Stimulated activated CD4-positive, alpha-beta T cell treated with anti-CD3 and anti-CD28 coated beads, Interleukin-1b, Interleukin-23, amount 100 ng/mL, for 24 hours (primary cell): Measurements from ENCODE around the gene RNU5D-1.

Experiments used
- DNase-seq, 4 experiments: peaks; one replicate each; pipeline ENCODE4 v3.0.0-alpha.2; 2020; ENCODE audit warnings: low read depth in 4 of 4, low spot score in 1 of 4

The RNU5D-1 gene

DNA sequence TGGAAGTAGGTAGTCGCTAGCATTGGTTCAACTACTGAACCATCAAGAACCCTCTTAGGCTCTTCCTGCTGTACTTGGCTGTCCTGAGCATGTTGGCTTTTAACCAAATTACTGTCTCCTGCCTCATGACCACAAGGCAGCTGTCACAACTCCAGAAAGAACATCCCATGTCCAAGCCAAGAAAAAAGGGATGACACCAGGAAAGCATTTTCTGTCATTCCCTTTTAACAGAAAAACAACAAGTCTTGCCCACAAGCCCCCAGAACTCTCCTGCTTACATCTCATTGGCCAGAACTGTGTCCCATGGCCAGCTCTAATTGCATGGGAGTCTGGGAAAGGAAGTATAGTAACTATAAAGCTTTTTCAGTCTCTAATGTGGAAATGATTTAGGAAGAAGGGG lies 2.4 kb upstream of the RNU5D-1 start:
- DNase-seq = no peak

DNA sequence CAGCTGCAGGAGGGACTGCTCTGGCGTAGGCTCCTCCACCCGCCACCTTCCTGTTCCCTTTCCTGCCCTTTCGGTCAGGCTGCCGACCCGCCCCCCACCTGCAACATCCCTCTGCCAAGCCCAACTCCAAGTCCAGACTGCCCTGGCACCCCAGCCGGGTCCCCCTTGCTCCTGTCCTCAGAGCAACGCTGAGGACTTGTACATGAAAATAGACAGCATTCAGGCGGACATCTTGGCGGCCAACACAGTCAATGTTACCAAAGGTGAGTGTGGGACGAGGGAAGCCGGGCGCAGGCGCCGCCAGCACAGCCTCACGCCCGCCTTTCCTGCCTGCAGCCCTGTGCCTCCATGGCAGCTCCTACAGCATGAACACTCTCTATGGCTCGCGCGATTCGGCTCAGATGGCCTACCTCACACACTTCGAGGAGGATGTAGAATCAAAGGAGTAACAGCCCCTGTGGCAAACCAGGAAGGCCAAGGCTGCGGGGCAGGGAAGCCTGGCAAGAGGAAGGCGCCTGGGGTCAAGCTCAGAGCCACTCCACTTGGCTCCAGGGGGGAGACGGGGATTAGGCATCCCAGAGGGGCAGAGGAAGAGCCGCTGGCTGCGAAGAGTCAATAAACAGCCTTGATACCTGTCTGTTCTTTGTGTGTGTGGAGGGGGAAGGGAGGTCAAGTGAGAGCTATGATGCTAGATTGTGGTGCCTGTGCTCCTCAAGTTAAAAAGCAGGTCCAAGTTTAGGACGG lies 5.8 kb downstream of the RNU5D-1 start:
- DNase-seq = no peak

DNA sequence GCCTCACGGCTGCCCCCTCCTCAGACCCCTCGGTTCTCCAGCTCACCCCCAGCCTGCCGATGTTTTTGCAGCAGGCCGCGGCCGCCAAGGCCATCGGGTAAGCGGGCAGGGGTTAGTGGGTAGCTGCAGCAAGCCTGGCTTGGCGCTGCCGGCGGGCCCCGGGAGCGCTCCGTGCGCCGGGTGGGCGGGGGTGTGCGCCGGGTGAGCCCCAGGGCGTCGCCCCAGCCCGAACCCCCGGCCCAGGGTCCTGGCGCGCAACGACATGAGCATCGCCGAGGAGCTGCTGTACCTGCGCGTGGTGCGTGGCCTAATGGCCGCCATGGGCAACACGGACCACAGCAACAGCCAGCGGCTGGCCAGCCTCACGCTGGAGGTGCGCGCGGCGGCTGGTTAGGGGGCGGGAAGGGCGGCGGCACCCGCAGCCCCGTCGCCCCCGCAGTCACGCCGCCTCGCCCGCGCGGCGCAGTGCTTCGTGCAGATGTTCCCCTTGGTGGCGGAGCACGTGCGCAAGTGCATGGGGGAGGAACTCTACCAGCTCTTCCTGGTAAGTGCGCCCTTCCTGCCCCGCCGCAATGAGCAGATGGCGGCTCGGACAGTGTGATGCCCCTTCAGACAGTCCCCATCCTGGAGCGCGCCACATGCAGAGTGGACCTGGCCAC lies 6.5 kb downstream of the RNU5D-1 start:
- DNase-seq = no peak

DNA sequence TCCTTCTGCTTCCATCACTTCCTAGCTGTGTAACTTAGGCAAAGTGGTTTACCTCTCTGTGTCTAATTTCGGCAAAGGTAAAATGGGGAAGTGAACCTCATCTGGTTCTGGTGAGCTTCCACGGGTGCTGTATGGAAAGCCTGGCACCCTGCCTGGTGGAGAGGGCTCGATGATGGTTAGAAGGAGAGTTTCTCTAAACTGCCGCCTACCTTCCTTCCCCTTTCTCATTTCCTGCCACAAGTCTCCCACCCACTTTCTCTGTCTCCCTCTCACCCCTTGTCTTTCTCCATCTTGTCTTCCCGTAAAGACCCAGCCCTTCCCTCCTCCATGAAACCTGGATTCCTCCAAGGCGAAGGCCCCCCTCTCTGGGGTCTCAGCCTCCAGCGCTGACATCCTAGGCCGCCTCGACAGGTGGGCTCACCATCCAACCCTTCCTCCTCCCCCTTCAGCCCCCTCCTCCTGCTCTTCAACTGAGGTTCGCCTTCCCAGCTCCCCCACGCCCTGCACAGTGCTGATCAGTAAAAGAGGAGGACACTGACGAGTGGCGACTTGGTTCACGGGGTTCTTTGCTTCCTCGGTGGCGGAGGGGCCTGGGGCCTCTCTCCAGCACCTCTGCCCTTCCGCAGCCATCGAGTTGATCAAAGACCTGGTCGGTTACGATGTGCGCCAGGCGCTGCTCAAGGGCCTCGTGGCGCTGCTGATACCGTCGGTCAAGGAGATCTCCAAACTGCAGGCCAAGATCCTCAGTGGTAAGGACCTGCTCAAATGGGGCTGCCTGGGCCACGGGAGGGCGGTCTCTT lies 7.3 kb downstream of the RNU5D-1 start:
- DNase-seq = peak in 1 of 4 experiments; percentile 45

DNA sequence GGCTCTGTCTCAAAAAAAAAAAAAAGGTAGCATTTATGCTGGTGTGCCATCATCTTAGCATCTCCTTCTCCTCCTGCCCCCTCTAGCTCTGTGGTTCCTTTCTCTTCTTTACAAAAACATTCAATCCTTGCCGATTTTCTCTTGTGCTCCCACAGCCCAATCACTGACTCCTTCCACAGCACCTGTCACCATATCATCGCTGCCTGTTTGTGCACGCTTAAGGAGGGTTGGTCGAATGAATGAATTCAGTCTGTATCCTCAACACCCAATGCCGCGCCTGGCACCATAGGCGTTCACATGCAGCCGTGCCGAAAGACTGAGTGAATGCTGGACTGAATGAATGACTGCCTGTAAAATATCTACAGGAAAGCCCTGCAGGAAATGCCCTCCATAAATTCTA lies 7.9 kb downstream of the RNU5D-1 start:
- DNase-seq = no peak

DNA sequence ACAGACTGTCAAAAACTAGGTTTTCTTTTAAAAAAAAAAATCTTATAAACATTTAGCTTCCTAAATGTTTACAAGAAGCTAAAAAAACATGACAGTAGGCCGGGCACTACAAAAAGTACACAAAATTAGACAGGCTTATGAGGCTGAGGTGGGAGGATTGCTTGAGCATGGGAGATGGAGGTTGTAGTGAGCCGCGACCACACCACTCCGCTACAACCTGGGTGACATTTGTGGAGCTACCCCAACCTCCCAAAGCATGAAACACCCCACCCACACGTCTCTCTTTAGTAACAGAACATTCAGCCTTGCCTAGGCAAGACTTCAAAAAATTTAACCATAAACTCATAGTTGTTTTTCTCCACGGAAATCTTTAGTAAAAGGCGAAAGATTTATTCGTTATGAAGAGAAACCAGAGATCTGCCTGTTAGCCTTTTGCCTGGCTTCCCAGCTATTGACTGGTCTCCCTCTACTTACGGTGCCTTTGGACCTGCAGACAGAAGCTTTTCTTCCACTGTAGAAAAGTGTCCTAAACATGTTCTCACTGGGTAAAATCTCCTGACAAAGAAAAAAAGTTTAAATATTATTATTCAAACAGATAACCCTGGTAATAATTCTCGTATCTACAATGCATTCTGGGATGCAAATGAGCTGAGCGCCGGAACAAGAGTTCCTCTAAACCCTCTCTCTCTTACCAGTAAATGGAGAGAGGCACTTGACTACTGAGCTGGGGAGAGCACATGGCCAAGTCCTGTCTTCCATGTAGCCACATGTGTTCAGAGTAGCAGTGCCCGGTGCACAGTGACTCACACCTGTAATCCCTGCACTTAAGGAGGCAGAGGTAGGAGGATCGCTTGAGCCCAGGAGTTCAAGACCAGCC lies 9.2 kb downstream of the RNU5D-1 start:
- DNase-seq = peak; percentile 60 to 76 (median 70)

DNA sequence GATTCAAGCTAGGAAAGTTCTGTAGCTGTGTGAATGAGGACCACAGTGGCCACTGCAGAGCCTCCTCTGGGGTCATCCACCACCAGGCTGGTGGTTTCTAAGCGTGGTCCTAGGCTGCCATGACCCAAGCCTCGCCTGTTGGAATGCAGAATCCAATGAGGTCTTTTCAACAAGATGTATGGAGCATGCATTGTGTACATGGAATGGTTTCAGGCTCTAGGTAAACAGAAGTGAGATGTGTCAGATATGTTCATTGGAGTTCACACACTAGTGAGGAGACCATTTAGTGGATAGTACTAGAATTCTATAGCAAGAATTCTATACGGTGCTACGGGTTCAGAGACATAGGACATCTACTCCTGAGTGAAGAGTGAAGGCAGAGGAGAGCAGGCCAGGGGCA lies 10.7 kb downstream of the RNU5D-1 start:
- DNase-seq = no peak

DNA sequence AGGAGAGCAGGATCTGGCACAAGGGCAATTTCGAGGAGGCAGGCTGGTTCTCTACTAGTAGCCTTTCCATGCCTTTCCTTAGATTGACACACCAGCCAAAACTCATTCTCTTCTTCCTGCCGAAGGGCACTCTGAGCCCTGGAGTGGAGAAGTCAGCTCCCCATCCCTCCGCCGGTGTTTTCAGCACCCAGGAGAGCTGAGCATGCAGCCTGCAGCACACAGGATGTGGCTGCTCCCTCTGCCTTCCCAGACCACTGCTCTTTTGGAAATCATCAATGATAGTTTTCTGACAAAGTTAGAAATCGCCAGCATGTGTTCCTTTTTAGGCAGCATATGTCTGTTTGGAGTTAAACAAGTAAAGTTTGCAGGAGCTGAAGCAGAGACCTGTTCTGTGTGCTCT lies 11.7 kb downstream of the RNU5D-1 start:
- DNase-seq = no peak

DNA sequence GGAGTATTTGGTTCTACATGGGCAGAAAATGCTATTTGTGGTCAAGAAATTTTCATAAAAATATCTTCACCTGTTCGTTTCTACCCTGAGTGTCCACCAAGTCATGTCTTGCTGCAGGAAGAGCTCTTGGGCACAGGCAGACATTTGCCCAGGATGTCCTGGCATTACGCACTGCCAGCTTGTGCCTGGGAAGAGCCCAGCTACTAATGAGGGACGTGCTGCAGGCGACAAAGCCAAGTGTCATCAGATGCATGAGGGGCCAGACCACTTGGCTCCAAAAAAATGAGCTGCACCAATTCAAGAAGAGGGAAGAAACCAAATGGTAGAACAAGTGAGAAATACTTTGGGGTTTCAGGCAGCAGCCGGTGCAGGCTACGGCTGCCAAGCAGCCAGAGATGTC lies 12.9 kb downstream of the RNU5D-1 start:
- DNase-seq = no peak

DNA sequence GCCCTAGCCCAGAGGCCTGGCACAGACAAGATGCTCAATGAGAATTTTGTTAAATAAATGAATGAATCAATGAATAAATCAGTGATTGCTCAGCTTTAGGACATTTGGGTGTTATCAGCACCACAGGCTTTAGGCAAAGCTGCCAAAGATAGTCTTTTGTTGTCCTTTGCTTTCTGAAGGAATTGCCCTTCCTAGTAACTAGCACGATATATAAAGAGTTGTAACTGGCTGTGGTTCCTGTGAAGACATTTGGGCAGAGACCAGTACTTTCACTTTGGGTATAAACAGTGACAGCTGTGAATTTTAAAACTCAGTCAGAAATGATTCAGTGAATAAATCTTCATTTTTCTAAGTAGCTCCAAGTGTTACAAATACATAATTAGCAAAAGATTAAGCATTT lies 13.3 kb downstream of the RNU5D-1 start:
- no peak for DNase-seq

DNA sequence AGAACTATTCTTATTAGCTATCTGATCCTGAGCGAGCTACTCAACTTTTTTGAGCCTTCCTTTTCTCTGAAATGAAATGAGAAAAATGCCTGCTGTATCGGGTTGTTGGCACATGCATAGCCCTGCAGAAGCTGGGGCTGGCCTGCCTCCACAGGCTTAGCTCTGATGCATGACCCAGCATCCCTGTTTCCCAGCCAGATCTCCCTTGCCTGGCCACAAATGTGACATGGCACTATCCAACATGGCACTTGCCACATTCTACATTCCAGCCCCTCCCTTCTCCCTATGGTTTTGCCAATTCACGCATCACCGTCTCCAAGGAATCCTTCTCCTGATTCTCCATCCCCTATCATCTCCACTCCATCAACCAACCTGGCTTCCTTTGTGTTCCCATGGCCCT lies 13.8 kb downstream of the RNU5D-1 start:
- DNase-seq = no peak

DNA sequence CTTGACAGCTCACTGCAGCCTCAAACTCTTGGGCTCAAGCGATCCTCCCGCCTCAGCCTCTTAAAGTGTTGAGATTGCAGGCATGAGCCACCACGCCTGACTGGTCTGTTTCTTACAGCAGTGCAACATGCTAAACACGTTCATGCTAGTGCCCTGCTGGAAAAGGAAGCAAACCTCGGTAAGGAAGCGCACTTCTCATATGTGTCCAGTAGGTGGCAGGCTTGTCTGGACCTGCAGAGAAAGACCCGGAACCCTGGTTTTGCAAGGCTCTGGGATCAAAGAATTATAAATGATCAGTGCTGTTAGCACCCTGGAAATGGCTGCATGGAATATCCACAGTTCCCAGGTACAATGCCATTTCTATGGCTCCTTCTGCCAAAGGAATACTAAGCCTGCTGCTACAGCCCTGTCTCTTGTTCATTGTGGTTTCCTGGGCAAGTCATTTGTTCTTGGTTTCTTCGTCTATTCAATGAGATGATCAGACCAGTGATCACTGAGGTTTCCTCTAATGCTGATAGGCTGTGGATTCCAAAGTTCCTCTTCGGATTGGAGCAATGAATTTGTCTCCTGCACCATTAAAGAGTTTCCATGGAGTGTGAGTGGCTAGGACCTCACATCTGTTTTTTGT lies 15.9 kb downstream of the RNU5D-1 start:
- DNase-seq = peak in 3 of 4 experiments; percentile 36 to 43 (median 41)

DNA sequence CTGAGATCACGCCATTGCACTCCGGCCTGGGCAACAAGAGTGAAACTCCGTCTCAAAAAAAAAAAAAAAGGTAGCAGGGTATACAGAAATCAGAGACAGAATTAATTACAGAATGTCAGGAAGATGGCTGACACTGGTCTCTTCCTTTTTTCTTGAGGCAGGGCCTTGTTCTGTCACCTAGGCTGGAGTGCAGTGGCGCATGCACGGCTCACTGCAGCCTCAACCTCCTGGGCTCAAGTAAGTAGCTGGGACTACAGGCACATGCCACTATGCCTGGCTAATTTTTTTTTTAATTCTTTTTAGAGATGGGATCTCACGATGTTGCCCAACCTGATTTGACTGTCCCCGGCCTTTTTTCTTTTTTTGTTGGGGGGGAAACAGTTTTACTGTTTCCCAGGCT lies 16.4 kb downstream of the RNU5D-1 start:
- DNase-seq = no peak

DNA sequence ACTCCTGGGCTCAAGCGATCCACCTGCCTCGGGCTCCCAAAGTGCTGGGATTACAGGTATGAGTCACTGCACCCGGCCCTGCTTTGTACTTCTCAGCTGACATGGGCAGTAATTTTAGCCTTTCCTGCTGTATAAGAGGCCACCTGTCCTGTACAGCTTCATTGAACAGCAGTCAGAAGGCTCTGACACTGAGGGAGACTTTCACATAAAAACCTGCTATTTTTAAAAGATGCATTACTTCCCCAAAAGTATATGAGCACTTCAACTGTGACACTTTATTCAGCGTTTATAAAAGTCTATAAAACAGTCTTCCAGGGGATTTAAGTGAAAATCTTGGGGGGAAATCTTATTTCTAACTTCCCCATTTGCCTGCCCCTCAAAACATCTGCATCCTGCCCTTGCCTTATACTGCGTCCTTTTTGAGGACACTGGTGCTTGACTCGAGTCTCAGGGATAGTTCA lies 17.6 kb downstream of the RNU5D-1 start:
- no peak for DNase-seq

DNA sequence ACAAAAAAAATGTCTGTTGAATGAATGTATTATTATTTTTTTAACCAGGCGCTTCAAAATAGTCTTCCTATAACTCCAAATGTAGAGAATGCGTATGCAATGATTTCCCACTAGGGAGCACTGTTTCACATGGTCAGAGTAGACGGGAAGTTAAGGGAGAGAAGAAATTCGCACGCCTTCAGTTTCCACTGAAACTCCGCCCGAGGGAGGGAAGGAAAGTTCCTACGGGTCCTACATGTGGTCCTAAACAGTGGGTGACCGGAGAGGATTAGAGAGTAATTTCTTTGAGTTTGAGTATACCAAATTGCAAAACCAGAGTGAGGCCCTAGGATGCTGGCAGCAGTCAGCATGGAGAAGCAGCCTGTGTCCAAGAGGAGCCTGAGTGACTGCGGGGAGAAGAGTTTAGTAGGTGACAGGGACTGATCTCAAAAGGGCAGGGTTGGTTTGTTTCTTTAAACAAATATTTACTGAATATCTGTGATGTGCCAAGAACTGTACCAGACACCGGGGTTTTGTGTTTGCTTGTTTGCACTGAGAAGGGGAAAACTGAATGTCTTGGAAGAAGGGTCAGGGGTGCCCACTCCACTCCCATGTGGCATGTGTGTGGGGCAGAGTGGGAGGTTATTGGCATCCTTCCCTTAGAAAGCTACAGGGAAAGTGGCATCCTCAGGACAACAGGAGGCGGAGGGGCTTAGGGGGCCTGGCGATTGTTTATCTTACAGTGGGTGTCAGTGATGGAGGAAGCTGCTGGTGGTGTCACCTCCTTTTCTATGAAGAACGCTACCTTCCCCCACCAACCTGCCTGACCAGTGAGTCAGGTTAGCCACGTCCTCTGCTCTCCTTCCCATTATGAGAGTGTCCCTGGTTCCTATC lies 22.8 kb downstream of the RNU5D-1 start:
- DNase-seq = no peak

DNA sequence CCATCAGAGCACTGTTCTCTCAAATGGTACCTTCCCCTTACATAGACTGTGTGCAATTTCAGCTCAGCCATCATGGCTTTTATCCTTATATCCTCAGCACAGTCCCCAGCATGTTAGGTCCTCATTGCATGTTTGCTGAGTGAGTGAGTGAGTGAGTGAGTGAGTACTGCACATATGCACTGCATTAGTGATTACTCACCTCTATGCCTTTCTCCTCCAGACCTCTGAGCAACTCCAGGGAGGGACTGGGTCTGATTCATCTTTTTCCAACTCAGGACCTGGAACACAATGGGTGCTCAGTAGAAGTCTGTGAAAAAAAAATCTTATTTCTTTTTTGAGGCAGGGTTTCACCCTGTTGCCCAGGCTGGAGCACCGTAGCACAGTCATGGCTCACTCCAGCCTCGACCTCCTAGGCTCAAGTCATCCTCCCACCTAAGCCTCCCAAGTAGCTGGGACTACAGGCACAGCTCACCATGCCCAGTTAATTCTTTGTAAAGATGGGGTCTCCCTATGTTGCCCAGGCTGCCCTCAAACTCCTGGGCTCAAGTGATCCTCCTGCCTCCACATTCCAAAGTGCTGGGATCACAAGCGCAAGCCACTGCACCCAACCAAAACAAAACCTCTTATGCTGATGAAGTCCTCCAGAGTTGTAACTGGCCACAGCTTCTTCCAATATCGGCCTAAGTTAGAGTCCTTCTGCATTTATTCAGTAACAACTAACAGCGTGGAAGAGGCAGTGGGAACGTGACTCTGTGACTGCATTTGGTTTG lies 23.7 kb downstream of the RNU5D-1 start:
- DNase-seq = no peak

DNA sequence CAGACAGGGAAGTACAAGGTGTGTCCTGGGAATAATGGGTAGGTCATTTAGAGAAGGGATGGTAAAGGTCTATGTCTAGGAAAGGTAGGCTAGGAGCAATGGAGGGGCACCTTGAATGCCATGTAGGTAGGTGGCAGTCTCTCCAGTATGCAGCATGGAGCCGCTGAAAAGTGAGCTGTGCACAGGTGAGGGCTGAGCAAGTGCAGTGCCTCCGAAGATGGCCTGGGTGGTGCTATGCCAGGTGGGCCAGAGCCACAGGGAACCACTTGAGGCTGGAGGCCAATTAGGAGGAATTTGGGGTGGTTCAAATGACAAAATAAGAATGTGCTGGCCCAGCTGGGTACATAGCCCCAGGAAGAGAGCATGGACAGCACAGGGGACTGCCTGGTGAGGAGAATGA lies 25.0 kb downstream of the RNU5D-1 start:
- no peak for DNase-seq

DNA sequence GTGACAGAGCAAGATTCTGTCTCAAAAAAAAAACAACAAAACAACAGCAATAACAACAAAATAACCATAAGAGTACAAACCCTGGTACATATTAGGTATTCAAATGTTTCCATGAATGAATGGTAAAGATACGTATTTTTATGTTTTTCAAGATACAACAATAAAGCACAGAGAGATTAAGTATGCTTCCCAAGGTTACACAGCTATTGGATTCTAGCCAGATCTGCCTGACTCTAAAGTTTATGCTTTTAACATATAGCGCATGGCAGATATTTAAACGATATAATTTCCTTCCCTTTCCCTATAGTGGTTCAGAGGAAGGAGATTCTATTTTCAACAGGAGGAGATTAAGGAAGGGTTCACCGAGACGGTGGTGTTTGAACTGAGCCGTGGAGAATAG lies 25.5 kb downstream of the RNU5D-1 start:
- no peak for DNase-seq

DNA sequence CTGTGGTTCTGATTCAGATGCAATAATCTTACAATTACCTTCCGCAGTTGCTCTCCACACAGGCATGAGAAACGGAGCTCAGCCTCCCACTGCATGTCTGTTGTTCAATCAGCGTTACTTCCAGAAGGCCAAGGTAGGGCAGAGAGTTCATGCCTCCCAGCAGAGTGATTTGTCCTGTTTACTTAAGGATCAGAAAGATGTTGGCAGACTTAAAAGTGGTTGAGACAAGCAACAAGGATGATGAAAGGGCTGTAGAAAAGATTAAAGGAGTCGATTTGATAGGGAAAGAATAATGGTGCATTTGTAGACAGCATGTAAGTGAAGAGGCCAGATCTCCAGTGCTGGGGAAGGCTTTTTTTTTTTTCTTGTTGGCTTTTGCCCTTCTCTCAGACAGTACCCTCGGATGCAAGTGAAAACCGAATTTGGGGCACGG lies 29.8 kb downstream of the RNU5D-1 start:
- DNase-seq = no peak
